Measurements from ENCODE around the gene MEPCE. TPM values are rescaled to one million over a fixed set of nuclear protein-coding genes. Genes with fewer than 3 reads are reported as not detected.
"Not testable (repeated sequence)": the region's sequence is repeated elsewhere in the genome, so short reads cannot be mapped to it uniquely, and the experiment has no call there.

MEPCE gene
- total RNA-seq: 10 to 100 TPM; 38.5 to 50.4 (median 39.6) TPM

- WGBS: 0% methylated on average over 48 of the region's 95 CpGs
- H3K4me1 ChIP-seq: peaks cover 46% of the 10 kb centered on the region
- peaks cover 19% of the 10 kb centered on the region for H3K36me3 ChIP-seq
- H3K4me3 ChIP-seq: peak within 1 kb of the TSS; percentile 96
- peak within 1 kb of the TSS; percentile 97 for H3K27ac ChIP-seq
- TF ChIP-seq POLR2AphosphoS5 (IDR thresholded peaks at IDR 0.05) (no peak), CTCF (IDR thresholded peaks at IDR 0.05) (no peak)
- peak; percentile 98 for DNase-seq (ENCODE audit: low spot score in 2 of 2)
- H3K27me3 ChIP-seq: no peaks in the 10 kb centered on the region
- H3K9me3 ChIP-seq: no peaks in the 10 kb centered on the region
Observed at GRCh38 chr7:100429637-100430492, at the start of gene MEPCE. MEPCE (plus strand) TSS chr7:100429831; CDS start chr7:100430019, 188 bp downstream.

GRCh38 chr7:100380196-100380595 is 49.4 kb upstream of the MEPCE start:
- no peak for TF ChIP-seq EP300 (IDR thresholded peaks at IDR 0.05)
- no peak for TF ChIP-seq CTCF (IDR thresholded peaks at IDR 0.05)
- no peak for TF ChIP-seq POLR2AphosphoS5 (IDR thresholded peaks at IDR 0.05)
- TF ChIP-seq POLR2A (IDR thresholded peaks at IDR 0.05): no peak
- Histone ChIP-seq H3K36me3 (no peaks in the 10 kb centered on the region), H3K27me3 (no peaks in the 10 kb centered on the region), H3K9me3 (no peaks in the 10 kb centered on the region), H3K4me1 (no peaks in the 10 kb centered on the region), H3K4me3 (no peak overlapping the region), H3K27ac (peak overlapping the region; percentile 5)
- DNase-seq (ENCODE audit: low spot score in 2 of 2): no peak
- 66% methylated on average over 4 of the region's 4 CpGs for WGBS

- H3K27me3 ChIP-seq; H3K9me3 ChIP-seq; H3K36me3 ChIP-seq; H3K4me3 ChIP-seq; DNase-seq (ENCODE audit: low spot score in 2 of 2); H3K4me1 ChIP-seq; H3K27ac ChIP-seq: not testable (repeated sequence)
- WGBS: 87% methylated on average over 10 of the region's 49 CpGs
Observed at GRCh38 chr7:100381531-100382233, 47.9 kb upstream of the MEPCE start.

GRCh38 chr7:100382234-100382853 is 47.3 kb upstream of the MEPCE start:
- not testable (repeated sequence) for H3K4me1 ChIP-seq; H3K4me3 ChIP-seq; H3K36me3 ChIP-seq; H3K27ac ChIP-seq; DNase-seq (ENCODE audit: low spot score in 2 of 2); H3K27me3 ChIP-seq; H3K9me3 ChIP-seq
- 89% methylated on average over 8 of the region's 8 CpGs for WGBS

- H3K36me3 ChIP-seq: no peaks in the 10 kb centered on the region
- H3K9me3 ChIP-seq: no peaks in the 10 kb centered on the region
- H3K4me1 ChIP-seq: peaks cover 3% of the 10 kb centered on the region
- H3K4me3 ChIP-seq: no peak overlapping the region
- no peaks in the 10 kb centered on the region for H3K27me3 ChIP-seq
- no peak overlapping the region for H3K27ac ChIP-seq
- no peak for DNase-seq (ENCODE audit: low spot score in 2 of 2)
- no peak for TF ChIP-seq POLR2A (IDR thresholded peaks at IDR 0.05)
- TF ChIP-seq EP300 (IDR thresholded peaks at IDR 0.05): no peak
- TF ChIP-seq CTCF (IDR thresholded peaks at IDR 0.05): no peak
- no peak for TF ChIP-seq POLR2AphosphoS5 (IDR thresholded peaks at IDR 0.05)
- WGBS: 65% methylated on average over 6 of the region's 6 CpGs
Observed at GRCh38 chr7:100384628-100385294, 44.9 kb upstream of the MEPCE start.

- Histone ChIP-seq H3K27ac (no peak overlapping the region), H3K36me3 (no peaks in the 10 kb centered on the region), H3K4me1 (peaks cover 3% of the 10 kb centered on the region), H3K9me3 (no peaks in the 10 kb centered on the region), H3K27me3 (no peaks in the 10 kb centered on the region), H3K4me3 (no peak overlapping the region)
- TF ChIP-seq POLR2A (IDR thresholded peaks at IDR 0.05) (no peak), EP300 (IDR thresholded peaks at IDR 0.05) (no peak), CTCF (IDR thresholded peaks at IDR 0.05) (no peak), POLR2AphosphoS5 (IDR thresholded peaks at IDR 0.05) (no peak)
- DNase-seq (ENCODE audit: low spot score in 2 of 2): no peak
- WGBS: 51% methylated on average over 5 of the region's 5 CpGs
Observed at GRCh38 chr7:100386940-100387339, 42.7 kb upstream of the MEPCE start.

Measured in suprapubic skin (tissue), 4 donors.